K562 (cell line): ENCODE results near the gene UBE2D3. TPM values are rescaled to one million over a fixed set of nuclear protein-coding genes. Genes with fewer than 3 reads are reported as not detected.

Experiments used
- ATAC-seq: fragments of 200-7000 bp; cut with Tn5 transposase; 3 replicates; pipeline ENCODE4 v1.9.1; 2020; ENCODE audit warnings: moderate library complexity
- BruUV-seq: library from RNA; stranded (reverse); fragments of 400-500 nt; replicated peaks from 2 replicates; lab custom pipeline; 2021; lab: Mats Ljungman, UMichigan
- CTCF ChIA-PET: fragments of 300-600 bp; formaldehyde crosslinking; extraction: SDS; loops from one replicate; lab custom pipeline; 2021; ENCODE audit warnings: low intra/inter-chr PET ratio; lab: Yijun Ruan, JAX
- POLR2A ChIA-PET: fragments of 300-600, 350-650 bp; sonication (Branson Sonifier 250); formaldehyde crosslinking; extraction: SDS; loops from one replicate; lab custom pipeline; 2021; ENCODE audit warnings: antibody characterized with exemption, inconsistent platforms; lab: Yijun Ruan, JAX
- DNase-seq, 4 experiments: peaks; one replicate each; pipeline versions ENCODE4 v3.0.0 to v3.0.0-alpha.2; 2011 to 2018; ENCODE audit warnings: low spot score in 3 of 4, mixed read lengths in 3 of 4; ENCODE audit errors: extremely low read depth in 1 of 4
- FAIRE-seq: peaks from 2 replicates; lab custom pipeline; 2011; peaks lifted over from hg19 to GRCh38; lab: Jason Lieb, UNC
- H2AFZ ChIP-seq: 2 replicates; pipeline ENCODE4 v1.6.0; 2011; ENCODE audit warnings: low read depth, low read length, control low read depth, inconsistent platforms
- H3K27ac ChIP-seq: fragments of 200-600 bp; 3 replicates; pipeline ENCODE4 v1.8.0; 2011; ENCODE audit warnings: low read depth, mild to moderate bottlenecking, control low read depth, inconsistent platforms, low read length, moderate library complexity, mixed read lengths; ENCODE audit errors: extremely low read depth
- H3K27me3 ChIP-seq, 2 experiments: fragments of 300-600 bp in 1 of 2; 2 replicates in 1 of 2; 3 replicates in 1 of 2; pipeline versions ENCODE4 v1.6.0 to v1.8.0; 2011; ENCODE audit warnings: inconsistent platforms in 2 of 2, low read length in 2 of 2, mild to moderate bottlenecking in 1 of 2, mixed read lengths in 1 of 2, moderate library complexity in 1 of 2; ENCODE audit not compliant: control insufficient read depth in 2 of 2, insufficient read depth in 2 of 2
- H3K36me3 ChIP-seq: fragments of 300-600 bp; 3 replicates; pipeline ENCODE4 v1.8.0; 2011; ENCODE audit warnings: mild to moderate bottlenecking, low read length, inconsistent platforms; ENCODE audit not compliant: control insufficient read depth, insufficient read depth
- H3K4me1 ChIP-seq, 2 experiments: fragments of 200-600 bp in 1 of 2; replicated peaks in 1 of 2; 2 replicates in 1 of 2; 3 replicates in 1 of 2; pipeline versions ENCODE4 v1.5.1 to v1.8.0; 2011; ENCODE audit warnings: inconsistent platforms in 2 of 2, low read length in 2 of 2, mild to moderate bottlenecking in 1 of 2, mixed read lengths in 1 of 2, moderate library complexity in 1 of 2; ENCODE audit not compliant: control insufficient read depth in 2 of 2, insufficient read depth in 2 of 2
- H3K4me2 ChIP-seq: 2 replicates; pipeline ENCODE4 v1.6.1; 2011; ENCODE audit warnings: low read length, control low read depth, inconsistent platforms, mixed read lengths; ENCODE audit not compliant: insufficient read depth
- H3K4me3 ChIP-seq: fragments of 200-600 bp; sonication (generic), shearing (Covaris generic); 2 replicates; pipeline ENCODE4 v1.5.1; 2016; ENCODE audit warnings: control low read depth, inconsistent platforms
- H3K79me2 ChIP-seq: fragments of 200-600 bp; 3 replicates; pipeline ENCODE4 v1.8.0; 2011; ENCODE audit warnings: low read length, inconsistent platforms; ENCODE audit not compliant: control insufficient read depth, insufficient read depth
- H3K9ac ChIP-seq, 2 experiments: 2 replicates each; pipeline versions ENCODE4 v1.6.0 to v1.6.1; 2011; ENCODE audit warnings: low read depth in 2 of 2, low read length in 2 of 2, control low read depth in 1 of 2, inconsistent platforms in 1 of 2, mild to moderate bottlenecking in 1 of 2, mixed read lengths in 1 of 2; ENCODE audit not compliant: insufficient read depth in 1 of 2
- H3K9me1 ChIP-seq: one replicate; pipeline ENCODE4 v1.6.0; 2011; ENCODE audit warnings: inconsistent platforms, mild to moderate bottlenecking, low read length, moderate library complexity; ENCODE audit not compliant: control insufficient read depth, insufficient read depth
- H3K9me3 ChIP-seq: replicated peaks from 2 replicates; pipeline ENCODE4 v1.5.1; 2011; ENCODE audit warnings: low read depth, low read length, inconsistent platforms; ENCODE audit not compliant: control insufficient read depth, insufficient read depth
- H4K20me1 ChIP-seq: replicated peaks from 2 replicates; pipeline ENCODE4 v1.6.1; 2011; ENCODE audit warnings: low read length, inconsistent platforms, mixed read lengths; ENCODE audit not compliant: control insufficient read depth, insufficient read depth
- ARID1B ChIP-seq: fragments of 450-650 bp; IDR thresholded peaks from 2 replicates; pipeline ENCODE4 v1.6.1; 2016; ENCODE audit warnings: antibody characterized with exemption, mild to moderate bottlenecking, inconsistent platforms
- ASH1L ChIP-seq: fragments of 450-650 bp; IDR thresholded peaks from 2 replicates; pipeline ENCODE4 v1.6.1; 2018; ENCODE audit warnings: borderline replicate concordance, mild to moderate bottlenecking, low read depth; ENCODE audit not compliant: partially characterized antibody
- CCAR2 ChIP-seq: fragments of 200-400 bp; formaldehyde crosslinking; IDR thresholded peaks from 2 replicates; pipeline ENCODE4 v1.6.1; 2017; ENCODE audit warnings: mild to moderate bottlenecking, low read depth, low read length
- CEBPB ChIP-seq: fragments of 450-650 bp; IDR thresholded peaks from 2 replicates; pipeline ENCODE4 v1.6.1; 2016; ENCODE audit warnings: missing genetic modification characterization, missing compliant biosample characterization
- CSDE1 ChIP-seq, 2 experiments: fragments of 450-650 bp; IDR thresholded peaks; 2 replicates each; pipeline ENCODE4 v1.6.1; 2016; ENCODE audit warnings: mild to moderate bottlenecking in 1 of 2
- KAT7 ChIP-seq: sonication (generic); formaldehyde crosslinking; IDR thresholded peaks from 2 replicates; pipeline ENCODE4 v1.8.0; 2022; ENCODE audit warnings: missing genetic modification reagents, mild to moderate bottlenecking, borderline replicate concordance
- KDM5B ChIP-seq: fragments of 200-600 bp; sonication (generic); IDR thresholded peaks from 2 replicates; pipeline ENCODE4 v1.6.1; 2012; ENCODE audit warnings: low read depth, mild to moderate bottlenecking, moderate library complexity, low read length, control low read depth, inconsistent platforms; ENCODE audit not compliant: insufficient replicate concordance
- MEIS2 ChIP-seq: fragments of 450-650 bp; IDR thresholded peaks from 2 replicates; pipeline ENCODE4 v1.6.1; 2014; ENCODE audit warnings: mild to moderate bottlenecking; ENCODE audit not compliant: partially characterized antibody
- PHF8 ChIP-seq: fragments of 200-600 bp; sonication (generic); IDR thresholded peaks from 2 replicates; pipeline ENCODE4 v1.6.1; 2012; ENCODE audit warnings: mixed run types, mild to moderate bottlenecking, inconsistent platforms, low read length, moderate library complexity, borderline replicate concordance
- POLR3G ChIP-seq: IDR thresholded peaks from 2 replicates; pipeline ENCODE4 v1.6.1; 2011; ENCODE audit not compliant: insufficient read length, insufficient replicate concordance; ENCODE audit errors: extremely low read depth
- RBM15 ChIP-seq: fragments of 200-400 bp; formaldehyde crosslinking; IDR thresholded peaks from 2 replicates; pipeline ENCODE4 v1.6.1; 2018; ENCODE audit warnings: mild to moderate bottlenecking, low read length, moderate library complexity; ENCODE audit not compliant: insufficient read depth
- SAFB ChIP-seq: fragments of 200-400 bp; formaldehyde crosslinking; IDR thresholded peaks from 2 replicates; pipeline ENCODE4 v1.6.1; 2017; ENCODE audit warnings: low read depth, low read length, borderline replicate concordance
- SIRT6 ChIP-seq: IDR thresholded peaks from one replicate; pipeline ENCODE4 v1.6.1; 2012; ENCODE audit warnings: low read depth, mild to moderate bottlenecking, control low read depth, inconsistent platforms, low read length, moderate library complexity
- SMAD4 ChIP-seq: fragments of 250-450 bp; sonication (Bioruptor Pico); conservative IDR thresholded peaks from 2 replicates; pipeline ENCODE4 v1.8.0; 2021; ENCODE audit warnings: inconsistent platforms, mild to moderate bottlenecking, moderate library complexity
- SRSF7 ChIP-seq: fragments of 200-400 bp; formaldehyde crosslinking; optimal IDR thresholded peaks from 2 replicates; pipeline ENCODE3; 2017; ENCODE audit warnings: mild to moderate bottlenecking, low read depth, low read length
- TAF15 ChIP-seq: fragments of 200-400 bp; formaldehyde crosslinking; IDR thresholded peaks from 2 replicates; pipeline ENCODE4 v1.6.1; 2017; ENCODE audit warnings: mild to moderate bottlenecking, low read depth, low read length, moderate library complexity
- TAF7 ChIP-seq: fragments of 450-650 bp; IDR thresholded peaks from 2 replicates; pipeline ENCODE4 v1.6.1; 2016; ENCODE audit warnings: missing genetic modification characterization, missing compliant biosample characterization
- ZNF12 ChIP-seq: sonication (generic); formaldehyde crosslinking; IDR thresholded peaks from 2 replicates; pipeline ENCODE4 v1.4.0; 2020; ENCODE audit warnings: mild to moderate bottlenecking, missing genetic modification reagents
- WGBS: fragments of 100-300 bp; shearing (Covaris generic); methylation state at CpG from one replicate; pipeline ENCODE4 v1.1.6; 2016; ENCODE audit warnings: low coverage, mixed read lengths; ENCODE audit not compliant: insufficient coverage; ENCODE audit errors: missing lambda C conversion rate; 5-methylcytosine and 5-hydroxymethylcytosine counted together
- in situ Hi-C: fragments of 300-500 bp; cut with MboI; formaldehyde crosslinking; loops from 4 replicates; pipeline ENCODE4 v1.15.0; 2018; ENCODE audit warnings: inconsistent platforms, mixed read lengths
- intact Hi-C: fragments of 100-400 bp; cut with micrococcal nuclease; formaldehyde crosslinking; loops from 2 replicates; pipeline ENCODE4 v1.14.2; 2022
- polyA plus RNA-seq, 8 experiments: library from polyadenylated mRNA; depleted of rRNA in 4 of 8; stranded (reverse) in 5 of 8; unstranded in 3 of 8; fragments of >200 nt; fragmentation: Nextera tagmentation in 2 of 8; fragmentation: Illumina TruSeq in 1 of 8; extraction: Ambion mirVana in 2 of 8; extraction: Trizol in 1 of 8; gene quantifications; 2 replicates each; pipeline versions ENCODE4 v1.2.1 to v1.2.3, GENCODE V29; 2011 to 2014; ENCODE audit warnings: inconsistent platforms in 1 of 8, missing spikeins in 1 of 8
- total RNA-seq, 7 experiments: library from RNA; depleted of rRNA in 6 of 7; stranded (reverse); fragments of >200 nt in 6 of 7; fragmentation: Illumina TruSeq in 2 of 7; extraction: Trizol in 2 of 7; gene quantifications; 2 replicates each; pipeline versions ENCODE4 v1.2.1 to v1.2.3, GENCODE V29; 2011 to 2021; ENCODE audit warnings: low replicate concordance in 1 of 7
- TF ChIP-seq, protein P1 (sequence below), 2 experiments: IDR thresholded peaks in 1 of 2; conservative IDR thresholded peaks in 1 of 2; 2 replicates each; pipeline ENCODE4 v1.6.1; 2016; ENCODE audit warnings: low read depth in 2 of 2, mild to moderate bottlenecking in 1 of 2, missing compliant biosample characterization in 1 of 2, missing genetic modification characterization in 1 of 2, moderate library complexity in 1 of 2
- TF ChIP-seq, protein P2 (sequence below): fragments of 250-450 bp; sonication (Bioruptor Pico); IDR thresholded peaks from 2 replicates; pipeline ENCODE4 v1.8.0; 2022; ENCODE audit warnings: moderate library complexity, mild to moderate bottlenecking, inconsistent platforms

The UBE2D3 gene
- total and polyA plus RNA-seq, 9 of the 15 experiments (the other 6 are each of a cell fraction or from before 2014, with no cell fraction given), result 191 to 618 (median 292) TPM

DNA sequence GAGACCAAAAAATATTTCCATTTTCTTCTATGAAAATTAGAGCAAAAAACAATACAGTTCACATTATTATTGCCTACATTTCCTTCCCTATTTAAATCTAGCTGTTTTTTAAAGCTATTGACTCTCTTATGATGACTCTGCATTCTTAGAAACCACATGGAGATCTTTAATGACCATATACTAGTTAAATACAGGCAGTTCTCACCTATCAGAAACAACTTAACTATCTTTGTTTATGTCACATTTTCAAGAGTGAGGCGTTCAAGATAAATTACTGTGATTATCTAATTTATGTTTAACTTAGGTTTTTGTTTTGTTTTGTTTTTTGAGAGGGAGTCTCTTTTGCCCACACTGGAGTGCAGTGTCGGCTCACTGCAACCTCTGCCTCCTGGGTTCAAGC lies 44.4 kb upstream of the UBE2D3 start:
- intact Hi-C loops, result no loop called here
- ATAC-seq (no peak), FAIRE-seq (peak; percentile 6), DNase-seq (peak in 3 of 4 experiments; percentile 20 to 38 (median 32))
- peak overlapping the region; percentile 54 for H3K4me2 ChIP-seq
- CTCF ChIA-PET, result no interaction called here
- H3K9ac ChIP-seq, result peak overlapping the region; percentile 57 to 97; a peak in 3 of 4 replicates
- H3K79me2 ChIP-seq, result peaks cover 95% of the 10 kb centered on the region
- H3K4me3 ChIP-seq, result peak overlapping the region; percentile 59; the same call in 1 of the 2 replicates
- BruUV-seq, result no TSS peak
- peaks cover 13% of the 10 kb centered on the region for H3K9me3 ChIP-seq
- H4K20me1 ChIP-seq, result no peaks in the 10 kb centered on the region
- in situ Hi-C loops, result no loop called here
- peak overlapping the region; percentile 98 for H3K27ac ChIP-seq
- peaks cover 45% of the 10 kb centered on the region for H3K36me3 ChIP-seq
- WGBS, result 6% methylated on average over 2 of the region's 2 CpGs
- peak overlapping the region; percentile 10 for H2AFZ ChIP-seq
- POLR2A ChIA-PET, result interaction anchor here (1.5 kb wide), 1 partner anchor 12 kb away, joined by 4 read pairs; no protein-coding TSS in a partner anchor
- peaks cover 0 to 8% of the 10 kb centered on the region in 2 experiments; a peak in 3 of 5 replicates for H3K4me1 ChIP-seq
- H3K27me3 ChIP-seq, result no peaks in the 10 kb centered on the region
- no peaks in the 10 kb centered on the region for H3K9me1 ChIP-seq
- peak; percentile 68 for TF ChIP-seq MEIS2
- TF ChIP-seq ASH1L, result no peak
- TF ChIP-seq SMAD4 (CRISPR knock-in tag), result no peak
- no peak for TF ChIP-seq KDM5B
- no peak for TF ChIP-seq CCAR2
- no peak for TF ChIP-seq RBM15
- peak; percentile 68 for TF ChIP-seq ARID1B
- TF ChIP-seq ZNF12 (CRISPR knock-in tag), result no peak
- no peak for TF ChIP-seq PHF8
- no peak for TF ChIP-seq SIRT6
- TF ChIP-seq CSDE1 (IDR thresholded peaks at IDR 0.05), result no peak
- no peak for TF ChIP-seq SRSF7
- TF ChIP-seq KAT7 (CRISPR knock-in tag), result no peak
- no peak for TF ChIP-seq TAF7 (tag)
- TF ChIP-seq, protein P1, sequence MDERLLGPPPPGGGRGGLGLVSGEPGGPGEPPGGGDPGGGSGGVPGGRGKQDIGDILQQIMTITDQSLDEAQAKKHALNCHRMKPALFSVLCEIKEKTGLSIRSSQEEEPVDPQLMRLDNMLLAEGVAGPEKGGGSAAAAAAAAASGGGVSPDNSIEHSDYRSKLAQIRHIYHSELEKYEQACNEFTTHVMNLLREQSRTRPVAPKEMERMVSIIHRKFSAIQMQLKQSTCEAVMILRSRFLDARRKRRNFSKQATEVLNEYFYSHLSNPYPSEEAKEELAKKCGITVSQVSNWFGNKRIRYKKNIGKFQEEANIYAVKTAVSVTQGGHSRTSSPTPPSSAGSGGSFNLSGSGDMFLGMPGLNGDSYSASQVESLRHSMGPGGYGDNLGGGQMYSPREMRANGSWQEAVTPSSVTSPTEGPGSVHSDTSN (CRISPR knock-in tag; IDR thresholded peaks at IDR 0.05; ENCODE audit: low read depth), result no peak
- TF ChIP-seq, protein P1 (tag; conservative IDR thresholded peaks at IDR 0.05; ENCODE audit: low read depth), result peak; percentile 59
- TF ChIP-seq, protein P2, sequence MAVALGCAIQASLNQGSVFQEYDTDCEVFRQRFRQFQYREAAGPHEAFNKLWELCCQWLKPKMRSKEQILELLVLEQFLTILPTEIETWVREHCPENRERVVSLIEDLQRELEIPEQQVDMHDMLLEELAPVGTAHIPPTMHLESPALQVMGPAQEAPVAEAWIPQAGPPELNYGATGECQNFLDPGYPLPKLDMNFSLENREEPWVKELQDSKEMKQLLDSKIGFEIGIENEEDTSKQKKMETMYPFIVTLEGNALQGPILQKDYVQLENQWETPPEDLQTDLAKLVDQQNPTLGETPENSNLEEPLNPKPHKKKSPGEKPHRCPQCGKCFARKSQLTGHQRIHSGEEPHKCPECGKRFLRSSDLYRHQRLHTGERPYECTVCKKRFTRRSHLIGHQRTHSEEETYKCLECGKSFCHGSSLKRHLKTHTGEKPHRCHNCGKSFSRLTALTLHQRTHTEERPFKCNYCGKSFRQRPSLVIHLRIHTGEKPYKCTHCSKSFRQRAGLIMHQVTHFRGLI (CRISPR knock-in tag), result no peak
- TF ChIP-seq CEBPB (tag), result no peak
- TF ChIP-seq POLR3G, result no peak
- no peak for TF ChIP-seq SAFB
- TF ChIP-seq TAF15, result no peak
